ENCODE data around the gene MYO15A.
A peak's percentile ranks its signal among the peaks of the same experiment; 100 is the strongest.

Gene MYO15A

GRCh38 chr17:18079543-18079942 is 29.0 kb upstream of the MYO15A start:
- no peak overlapping the region for H3K4me2 ChIP-seq (ENCODE audit: low read depth, low read length, poor library complexity, severe bottlenecking)
- H2AFZ ChIP-seq (ENCODE audit: low read length) = no peak overlapping the region
- no peak overlapping the region for H3K9ac ChIP-seq (ENCODE audit: low read depth, low read length, poor library complexity, severe bottlenecking)
- H3K4me1 ChIP-seq (ENCODE audit: insufficient read depth, low read length, poor library complexity, severe bottlenecking) = no peaks in the 10 kb centered on the region
- no peaks in the 10 kb centered on the region for H3K9me3 ChIP-seq (ENCODE audit: insufficient read depth, low read depth, low read length)
- H4K20me1 ChIP-seq (ENCODE audit: insufficient read depth, low read length, poor library complexity, severe bottlenecking) = no peaks in the 10 kb centered on the region
- H3K9me2 ChIP-seq (replicated peaks; ENCODE audit: low read depth, low read length) = no peaks in the 10 kb centered on the region
- H3K36me3 ChIP-seq (ENCODE audit: insufficient read depth, low read length) = no peaks in the 10 kb centered on the region
- TF ChIP-seq CTCF (conservative IDR thresholded peaks at IDR 0.05; ENCODE audit: low read length) (no peak), EZH2phosphoT487 (IDR thresholded peaks at IDR 0.05; ENCODE audit: borderline replicate concordance) (no peak)
- H3F3A ChIP-seq (ENCODE audit: low read depth) = no peaks in the 10 kb centered on the region
- H3K4me3 ChIP-seq (ENCODE audit: low read length, poor library complexity, severe bottlenecking) = no peak overlapping the region
- H3K79me2 ChIP-seq (ENCODE audit: insufficient read depth, low read length) = no peaks in the 10 kb centered on the region
- H3K27me3 ChIP-seq (ENCODE audit: insufficient read depth, low read length, poor library complexity, severe bottlenecking) = no peaks in the 10 kb centered on the region

GRCh38 chr17:18084256-18084655 is 24.3 kb upstream of the MYO15A start:
- Histone ChIP-seq H3K4me2 (ENCODE audit: low read depth, low read length, poor library complexity, severe bottlenecking) (no peak overlapping the region), H3F3A (ENCODE audit: low read depth) (no peaks in the 10 kb centered on the region), H3K27me3 (ENCODE audit: insufficient read depth, low read length, poor library complexity, severe bottlenecking) (peaks cover 5% of the 10 kb centered on the region), H3K9me2 (replicated peaks; ENCODE audit: low read depth, low read length) (no peaks in the 10 kb centered on the region), H3K79me2 (ENCODE audit: insufficient read depth, low read length) (peaks cover 22% of the 10 kb centered on the region), H3K4me1 (ENCODE audit: insufficient read depth, low read length, poor library complexity, severe bottlenecking) (peaks cover 9% of the 10 kb centered on the region), H4K20me1 (ENCODE audit: insufficient read depth, low read length, poor library complexity, severe bottlenecking) (no peaks in the 10 kb centered on the region), H3K9ac (ENCODE audit: low read depth, low read length, poor library complexity, severe bottlenecking) (no peak overlapping the region), H2AFZ (ENCODE audit: low read length) (no peak overlapping the region), H3K4me3 (ENCODE audit: low read length, poor library complexity, severe bottlenecking) (no peak overlapping the region), H3K9me3 (ENCODE audit: insufficient read depth, low read depth, low read length) (no peaks in the 10 kb centered on the region), H3K36me3 (ENCODE audit: insufficient read depth, low read length) (no peaks in the 10 kb centered on the region)
- TF ChIP-seq CTCF (conservative IDR thresholded peaks at IDR 0.05; ENCODE audit: low read length) = no peak
- no peak for TF ChIP-seq EZH2phosphoT487 (IDR thresholded peaks at IDR 0.05; ENCODE audit: borderline replicate concordance)

GRCh38 chr17:18087610-18088491 is 20.7 kb upstream of the MYO15A start, which contains the start of gene DRG2:
TSS of gene DRG2 (plus strand) at chr17:18087948. CDS start at chr17:18088024, 76 bp downstream.
- Histone ChIP-seq H3F3A (ENCODE audit: low read depth) (no peaks in the 10 kb centered on the region), H3K4me2 (ENCODE audit: low read depth, low read length, poor library complexity, severe bottlenecking) (peak within 1 kb of the TSS; percentile 94), H3K4me1 (ENCODE audit: insufficient read depth, low read length, poor library complexity, severe bottlenecking) (peaks cover 15% of the 10 kb centered on the region), H3K27me3 (ENCODE audit: insufficient read depth, low read length, poor library complexity, severe bottlenecking) (peaks cover 5% of the 10 kb centered on the region), H3K36me3 (ENCODE audit: insufficient read depth, low read length) (no peaks in the 10 kb centered on the region), H3K9me3 (ENCODE audit: insufficient read depth, low read depth, low read length) (no peaks in the 10 kb centered on the region), H3K9me2 (replicated peaks; ENCODE audit: low read depth, low read length) (no peaks in the 10 kb centered on the region), H3K4me3 (ENCODE audit: low read length, poor library complexity, severe bottlenecking) (peak within 1 kb of the TSS; percentile 99), H4K20me1 (ENCODE audit: insufficient read depth, low read length, poor library complexity, severe bottlenecking) (no peaks in the 10 kb centered on the region), H3K79me2 (ENCODE audit: insufficient read depth, low read length) (peaks cover 30% of the 10 kb centered on the region), H3K9ac (ENCODE audit: low read depth, low read length, poor library complexity, severe bottlenecking) (peak within 1 kb of the TSS; percentile 95), H2AFZ (ENCODE audit: low read length) (peak within 1 kb of the TSS; percentile 98)
- no peak for TF ChIP-seq EZH2phosphoT487 (IDR thresholded peaks at IDR 0.05; ENCODE audit: borderline replicate concordance)
- TF ChIP-seq CTCF (conservative IDR thresholded peaks at IDR 0.05; ENCODE audit: low read length) = no peak

Data from Loucy (cell line).